Neural progenitor cell (in vitro differentiated cells): ENCODE measurements around the gene STX1B.

Experiments
- CTCF ChIP-seq: fragments of 200-600 bp; sonication (generic); IDR thresholded peaks from 2 replicates; pipeline ENCODE4 v1.5.1; 2017; ENCODE audit warnings: antibody characterized with exemption, mild to moderate bottlenecking
- EZH2 ChIP-seq: fragments of 200-600 bp; sonication (generic); IDR thresholded peaks from 2 replicates; pipeline ENCODE4 v1.6.1; 2017; ENCODE audit warnings: antibody characterized with exemption, mild to moderate bottlenecking, moderate library complexity

- TF ChIP-seq CTCF: no peak
- TF ChIP-seq EZH2: no peak
Measured at GRCh38 chr16:30964574-30965226, 45.7 kb downstream of the STX1B start.
